ENCODE results near the gene TEAD1. TPM values are rescaled to one million over a fixed set of nuclear protein-coding genes. Genes with fewer than 3 reads are reported as not detected.
A peak's percentile ranks its signal among the peaks of the same experiment; 100 is the strongest.

The TEAD1 gene
- total RNA-seq, 6 experiments from 2014 or later: 28.3 to 41.5 (median 32.2) TPM

- Histone ChIP-seq H3K9me3 (no peaks in the 10 kb centered on the region), H3K27me3 (no peaks in the 10 kb centered on the region), H3K36me3 (no peaks in the 10 kb centered on the region), H3K27ac (peak overlapping the region; percentile 92 to 97 (median 92)), H3K4me3 (no peak overlapping the region), H3K4me1 (peaks cover 0 to 62% (median 19%) of the 10 kb centered on the region in 4 donors)
- DNase-seq (no peak), ATAC-seq (no peak)
- 50% methylated on average over 3 of the region's 3 CpGs for WGBS (ENCODE audit: insufficient coverage, low coverage, low lambda C conversion rate, missing lambda C conversion rate)
- intact Hi-C loops (cut with DNase I): no loop called here
- TF ChIP-seq POLR2A (IDR thresholded peaks at IDR 0.05): no peak
- TF ChIP-seq CTCF (IDR thresholded peaks at IDR 0.05): no peak
Observed at GRCh38 chr11:12695873-12696272, 21.7 kb downstream of the TEAD1 start.

DNA sequence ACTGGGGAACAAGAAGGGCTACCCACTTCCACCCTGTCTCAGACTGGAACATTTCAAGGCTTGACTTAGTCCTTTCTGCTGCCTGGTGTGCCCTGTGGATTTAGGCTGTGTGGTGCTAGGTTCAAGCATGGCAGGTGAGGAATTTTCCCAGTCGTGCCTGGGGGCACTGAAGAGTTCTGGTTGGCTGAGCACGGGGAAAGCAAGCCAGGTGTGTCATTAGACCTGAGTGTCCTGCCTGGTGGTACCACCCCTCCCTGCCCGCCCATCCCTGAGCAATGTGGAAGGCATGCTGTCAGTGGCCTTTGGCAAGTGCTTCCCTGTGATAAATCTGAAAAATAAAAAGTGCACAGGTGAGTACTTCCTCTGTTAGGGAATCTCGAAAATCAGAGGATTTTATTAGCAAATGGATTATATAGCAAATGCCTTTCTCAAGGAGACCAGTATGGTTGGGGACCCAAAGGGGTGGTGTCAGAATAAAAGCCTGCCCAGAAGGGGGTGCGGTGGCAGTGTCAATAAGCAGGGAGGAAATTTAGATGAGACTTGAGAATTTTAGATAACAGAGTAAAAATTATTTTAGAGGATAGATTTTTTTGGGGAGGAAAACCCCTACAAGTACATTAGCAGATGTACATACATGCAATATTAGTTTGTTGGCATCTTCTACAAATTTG is 22.8 kb downstream of the TEAD1 start:
- intact Hi-C loops (cut with DNase I): no loop called here
- Histone ChIP-seq H3K4me1 (peaks cover 0 to 56% (median 19%) of the 10 kb centered on the region in 4 donors), H3K27ac (peak overlapping the region in 2 of 3 donors; percentile 92 to 97), H3K9me3 (no peaks in the 10 kb centered on the region), H3K4me3 (no peak overlapping the region), H3K36me3 (no peaks in the 10 kb centered on the region), H3K27me3 (no peaks in the 10 kb centered on the region)
- TF ChIP-seq CTCF (IDR thresholded peaks at IDR 0.05) (no peak), POLR2A (IDR thresholded peaks at IDR 0.05) (no peak)
- no peak for DNase-seq
- ATAC-seq: no peak
- 94% methylated on average over 2 of the region's 5 CpGs for WGBS (ENCODE audit: insufficient coverage, low coverage, low lambda C conversion rate, missing lambda C conversion rate)

DNA sequence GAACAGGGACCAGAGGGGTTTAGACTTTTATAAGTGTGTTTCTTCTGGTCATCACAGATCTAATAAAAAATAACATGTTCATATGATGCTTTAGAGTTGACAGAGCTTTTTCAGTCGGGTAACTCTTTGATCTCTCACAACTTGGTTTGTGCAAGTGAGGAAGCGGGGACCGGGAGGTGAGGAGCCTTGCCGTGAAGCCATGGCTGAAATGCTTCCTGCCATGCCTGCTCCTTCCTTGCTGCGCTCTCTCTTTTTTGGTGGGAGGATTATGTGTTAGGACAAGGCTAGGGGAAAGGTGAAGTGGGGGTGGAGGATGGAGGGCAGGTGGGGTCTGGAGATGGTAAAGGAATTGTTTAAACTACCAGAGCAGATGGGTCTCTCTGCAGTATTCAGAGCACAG is 23.8 kb downstream of the TEAD1 start:
- no peak for ATAC-seq
- no peak overlapping the region for H3K4me3 ChIP-seq
- intact Hi-C loops (cut with DNase I): no loop called here
- H3K4me1 ChIP-seq: peaks cover 0 to 50% (median 17%) of the 10 kb centered on the region in 4 donors
- TF ChIP-seq POLR2A (IDR thresholded peaks at IDR 0.05) (no peak), CTCF (IDR thresholded peaks at IDR 0.05) (no peak)
- no peaks in the 10 kb centered on the region for H3K9me3 ChIP-seq
- WGBS (ENCODE audit: insufficient coverage, low coverage, low lambda C conversion rate, missing lambda C conversion rate): 62% methylated on average over 5 of the region's 5 CpGs
- H3K27me3 ChIP-seq: no peaks in the 10 kb centered on the region
- DNase-seq: no peak
- no peaks in the 10 kb centered on the region for H3K36me3 ChIP-seq
- H3K27ac ChIP-seq: no peak overlapping the region

DNA sequence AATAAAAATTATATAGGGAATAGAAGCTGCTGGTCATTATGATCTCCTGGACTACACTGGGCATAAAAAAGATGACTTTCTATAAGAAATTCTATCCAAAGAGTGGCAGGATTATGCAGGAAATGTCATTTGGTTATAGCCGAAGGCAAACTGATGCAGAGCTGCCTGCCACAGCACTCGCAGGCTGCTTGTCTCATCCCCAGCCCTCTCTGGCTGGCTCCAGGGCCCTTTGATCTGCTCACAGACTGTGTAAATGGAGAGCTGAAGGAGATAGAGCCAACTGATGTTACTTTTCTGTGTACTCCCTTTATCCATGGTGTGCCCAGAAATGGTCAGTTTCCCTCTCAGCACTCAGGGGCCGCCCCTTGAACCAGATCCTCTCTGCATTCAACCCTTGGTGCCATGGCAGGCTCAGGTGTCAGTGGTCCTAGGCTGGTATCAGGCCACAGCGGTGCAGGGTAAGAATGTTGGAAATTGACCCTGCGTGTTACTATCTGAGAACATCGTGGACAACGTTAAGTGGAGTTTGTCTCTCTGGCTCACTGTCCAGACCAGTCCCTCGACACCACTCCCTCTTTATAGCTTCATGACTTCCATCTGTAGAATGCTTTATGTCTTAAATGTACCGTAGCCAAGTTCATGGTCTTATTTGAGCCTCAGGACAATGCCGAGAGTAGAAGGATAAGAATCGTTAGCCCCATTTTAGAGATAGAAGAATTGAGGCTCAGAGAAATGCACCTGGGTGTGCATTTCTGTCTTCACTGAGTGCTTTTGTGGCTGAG is 27.8 kb downstream of the TEAD1 start:
- no peaks in the 10 kb centered on the region for H3K27me3 ChIP-seq
- intact Hi-C loops (cut with DNase I): no loop called here
- ATAC-seq (peak in 3 of 4 donors; percentile 8 to 14 (median 9)), DNase-seq (no peak)
- WGBS (ENCODE audit: insufficient coverage, low coverage, low lambda C conversion rate, missing lambda C conversion rate): 75% methylated on average over 9 of the region's 11 CpGs
- H3K9me3 ChIP-seq: no peaks in the 10 kb centered on the region
- H3K27ac ChIP-seq: no peak overlapping the region
- no peaks in the 10 kb centered on the region for H3K36me3 ChIP-seq
- TF ChIP-seq POLR2A (IDR thresholded peaks at IDR 0.05) (no peak), CTCF (IDR thresholded peaks at IDR 0.05) (no peak)
- no peak overlapping the region for H3K4me3 ChIP-seq
- peaks cover 0 to 25% (median 11%) of the 10 kb centered on the region in 4 donors for H3K4me1 ChIP-seq
